GM12878 (cell line): Measurements from ENCODE around the gene PPP1R13B. TPM values are rescaled to one million over a fixed set of nuclear protein-coding genes. Genes with fewer than 3 reads are reported as not detected.

Experiments
- ATAC-seq: fragments of 200-7000 bp; cut with Tn5 transposase; 3 replicates; pipeline ENCODE4 v1.9.1; 2020; ENCODE audit warnings: mild to moderate bottlenecking, moderate library complexity
- BruUV-seq: library from RNA; stranded (reverse); fragments of 400-500 nt; replicated peaks from 2 replicates; lab custom pipeline; 2021; lab: Mats Ljungman, UMichigan
- CTCF ChIA-PET: fragments of 300-600 bp; sonication (Branson Sonifier 250); formaldehyde crosslinking; extraction: SDS; loops from one replicate; lab custom pipeline; 2021; ENCODE audit warnings: inconsistent platforms; lab: Yijun Ruan, JAX
- POLR2A ChIA-PET: fragments of 350-600 bp; formaldehyde crosslinking; extraction: SDS; loops from one replicate; lab custom pipeline; 2021; ENCODE audit warnings: inconsistent platforms; lab: Charles Lee
- RAD21 ChIA-PET: fragments of 300-600 bp; sonication (Branson Sonifier 250); formaldehyde crosslinking; loops from one replicate; lab custom pipeline; 2023; ENCODE audit warnings: antibody characterized with exemption; ENCODE audit not compliant: unreplicated experiment; lab: Charles Lee
- SMC1A ChIA-PET: fragments of 300-600 bp; sonication (Branson Sonifier 250); formaldehyde crosslinking; loops from one replicate; lab custom pipeline; 2023; ENCODE audit not compliant: unreplicated experiment, uncharacterized antibody; lab: Charles Lee
- DNase-seq: peaks from one replicate; pipeline ENCODE4 v3.0.0-alpha.2; 2011; ENCODE audit warnings: low read depth, low spot score
- FAIRE-seq: peaks from 3 replicates; lab custom pipeline; 2011; peaks lifted over from hg19 to GRCh38; lab: Jason Lieb, UNC
- H2AFZ ChIP-seq: 2 replicates; pipeline ENCODE4 v1.6.0; 2011; ENCODE audit warnings: low read depth, low read length, control low read depth; ENCODE audit not compliant: control insufficient read depth
- H3K27ac ChIP-seq: 2 replicates; pipeline ENCODE4 v1.5.1; 2011; ENCODE audit warnings: control low read depth; ENCODE audit not compliant: control insufficient read depth, insufficient read depth
- H3K27me3 ChIP-seq, 2 experiments: replicated peaks in 1 of 2; 2 replicates each; pipeline versions ENCODE4 v1.6.0 to v1.6.1; 2011; ENCODE audit warnings: low read length in 1 of 2; ENCODE audit not compliant: control insufficient read depth in 2 of 2, insufficient read depth in 2 of 2
- H3K36me3 ChIP-seq, 2 experiments: 2 replicates each; pipeline ENCODE4 v1.5.1; 2011; ENCODE audit warnings: low read length in 1 of 2; ENCODE audit not compliant: control insufficient read depth in 2 of 2, insufficient read depth in 2 of 2
- H3K4me1 ChIP-seq: 2 replicates; pipeline ENCODE4 v1.6.1; 2011; ENCODE audit warnings: mild to moderate bottlenecking, low read length, moderate library complexity, mixed read lengths; ENCODE audit not compliant: control insufficient read depth, insufficient read depth
- H3K4me2 ChIP-seq: 2 replicates; pipeline ENCODE4 v1.6.0; 2011; ENCODE audit warnings: control low read depth; ENCODE audit not compliant: control insufficient read depth, insufficient read depth
- H3K4me3 ChIP-seq: fragments of 200-600 bp; sonication (generic); 2 replicates; pipeline ENCODE4 v1.5.1; 2016
- H3K79me2 ChIP-seq: 2 replicates; pipeline ENCODE4 v1.6.0; 2011; ENCODE audit warnings: low read length; ENCODE audit not compliant: control insufficient read depth, insufficient read depth
- H3K9ac ChIP-seq: 2 replicates; pipeline ENCODE4 v1.8.0; 2011; ENCODE audit warnings: low read length, control low read depth, mixed read lengths; ENCODE audit not compliant: control insufficient read depth, insufficient read depth
- H3K9me3 ChIP-seq: replicated peaks from 3 replicates; pipeline ENCODE4 v1.5.1; 2011; ENCODE audit warnings: mild to moderate bottlenecking, low read length; ENCODE audit not compliant: control insufficient read depth, insufficient read depth
- H4K20me1 ChIP-seq: 2 replicates; pipeline ENCODE4 v1.6.0; 2011; ENCODE audit not compliant: control insufficient read depth, insufficient read depth
- CREM ChIP-seq: IDR thresholded peaks from 2 replicates; pipeline ENCODE4 v1.6.1; 2014; ENCODE audit warnings: antibody characterized with exemption, low read depth
- ETV6 ChIP-seq, 2 experiments: fragments of 450-650 bp in 1 of 2; IDR thresholded peaks in 1 of 2; conservative IDR thresholded peaks in 1 of 2; 2 replicates each; pipeline ENCODE4 v1.6.1; 2014; ENCODE audit warnings: antibody characterized with exemption in 1 of 2, borderline replicate concordance in 1 of 2, low read depth in 1 of 2, mild to moderate bottlenecking in 1 of 2, moderate library complexity in 1 of 2
- MEF2A ChIP-seq: IDR thresholded peaks from 2 replicates; pipeline ENCODE4 v1.6.1; 2011; ENCODE audit warnings: low read depth, mild to moderate bottlenecking, low read length, moderate library complexity; ENCODE audit not compliant: insufficient read depth
- MYC ChIP-seq: IDR thresholded peaks from 2 replicates; pipeline ENCODE4 v1.6.1; 2011; ENCODE audit warnings: mild to moderate bottlenecking, low read length, moderate library complexity, inconsistent platforms; ENCODE audit not compliant: insufficient read depth, insufficient replicate concordance, insufficient read length, severe bottlenecking
- RUNX3 ChIP-seq: IDR thresholded peaks from 2 replicates; pipeline ENCODE4 v1.6.1; 2012; ENCODE audit warnings: low read length, inconsistent platforms
- WRNIP1 ChIP-seq: IDR thresholded peaks from 2 replicates; pipeline ENCODE4 v1.6.1; 2011; ENCODE audit warnings: low read depth, low read length, improper control_type of control experiment, borderline replicate concordance
- YY1 ChIP-seq: IDR thresholded peaks from 2 replicates; pipeline ENCODE4 v1.6.1; 2011; ENCODE audit warnings: low read depth, mild to moderate bottlenecking, low read length
- ZNF384 ChIP-seq: IDR thresholded peaks from 2 replicates; pipeline ENCODE4 v1.6.1; 2012; ENCODE audit warnings: low read depth, mild to moderate bottlenecking, low read length, improper control_type of control experiment, borderline replicate concordance
- ZNF622 ChIP-seq: fragments of 450-650 bp; IDR thresholded peaks from 2 replicates; pipeline ENCODE4 v1.6.1; 2017; ENCODE audit warnings: mild to moderate bottlenecking, inconsistent platforms
- WGBS: methylation state at CpG from one replicate; pipeline ENCODE4 v1.1.6; 2016; ENCODE audit warnings: low lambda C conversion rate; ENCODE audit not compliant: insufficient replicate concordance, insufficient coverage; ENCODE audit errors: missing lambda C conversion rate; 5-methylcytosine and 5-hydroxymethylcytosine counted together
- in situ Hi-C: fragments of 300-500 bp; cut with MboI; formaldehyde crosslinking; loops from 9 replicates; pipeline ENCODE4 v1.14.3; 2018; ENCODE audit warnings: mixed read lengths
- intact Hi-C: fragments of 100-400 bp; cut with micrococcal nuclease; formaldehyde crosslinking; loops from one replicate; pipeline ENCODE4 v1.14.2; 2022; ENCODE audit not compliant: unreplicated experiment
- polyA plus RNA-seq, 11 experiments: library from polyadenylated mRNA; depleted of rRNA in 4 of 11; unstranded in 6 of 11; stranded (reverse) in 5 of 11; fragments of >200 nt; fragmentation: Nextera tagmentation in 4 of 11; fragmentation: Illumina TruSeq in 1 of 11; extraction: Ambion mirVana in 4 of 11; extraction: Trizol in 1 of 11; gene quantifications; 1 replicate in 1 of 11; 2 replicates in 10 of 11; pipeline versions ENCODE4 v1.2.1 to v1.2.3, GENCODE V29; 2011 to 2016; ENCODE audit warnings: inconsistent platforms in 2 of 11, missing spikeins in 2 of 11, low read depth in 1 of 11
- total RNA-seq, 4 experiments: library from RNA; depleted of rRNA in 3 of 4; stranded (reverse); fragments of >200 nt in 3 of 4; fragmentation: Illumina TruSeq in 1 of 4; extraction: Trizol in 1 of 4; gene quantifications; 2 replicates each; pipeline versions ENCODE4 v1.2.1 to v1.2.3, GENCODE V29; 2013 to 2021
- TF ChIP-seq, protein P1 (sequence below): IDR thresholded peaks from 2 replicates; pipeline ENCODE4 v1.6.1; 2012; ENCODE audit warnings: low read depth, low read length, improper control_type of control experiment

The PPP1R13B gene
- total and polyA plus RNA-seq, 10 of the 15 experiments (the other 5 are each of a cell fraction or from before 2014, with no cell fraction given) = 0.16 to 8.1 (median 3.2) TPM

DNA sequence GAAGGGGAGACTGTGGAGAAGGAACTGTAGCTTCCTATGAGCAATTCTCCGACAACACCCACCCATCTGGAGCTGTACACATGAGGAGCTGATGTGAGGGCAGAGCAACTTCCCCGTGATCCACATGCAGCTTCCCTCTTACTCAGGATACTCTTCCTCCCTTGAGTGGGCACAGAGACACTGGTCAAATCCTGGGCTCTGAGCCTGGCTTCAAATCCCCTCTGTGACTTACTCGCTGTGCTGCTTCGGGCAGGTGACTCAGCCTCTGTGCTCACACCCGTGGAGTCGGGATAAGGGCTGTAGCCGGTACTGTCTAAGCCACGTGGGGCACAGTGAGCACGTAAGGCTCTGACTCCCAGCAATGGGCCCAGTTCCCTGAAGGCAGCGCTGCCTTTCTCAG, 100.7 kb downstream of the PPP1R13B start:
- BruUV-seq = no TSS peak
- H3K36me3 ChIP-seq = peaks cover 0 to 2% of the 10 kb centered on the region in 2 experiments; a peak in 2 of 4 replicates
- H3K27ac ChIP-seq = no peak overlapping the region
- WGBS = over 99% methylated on average over 10 of the region's 10 CpGs
- intact Hi-C loops (no loop called here), in situ Hi-C loops (no loop called here)
- H3K9me3 ChIP-seq = no peaks in the 10 kb centered on the region
- TF ChIP-seq WRNIP1 = no peak
- no peak for TF ChIP-seq MYC
- TF ChIP-seq ZNF384 = no peak
- no peak for TF ChIP-seq YY1
- TF ChIP-seq MEF2A = no peak
- no peak for TF ChIP-seq ETV6 (conservative IDR thresholded peaks at IDR 0.05 in 1 of 2, IDR thresholded peaks at IDR 0.05 in 1 of 2; ENCODE audit: borderline replicate concordance in 1 of 2, low read depth in 1 of 2)
- TF ChIP-seq ZNF622 = no peak
- no peak for TF ChIP-seq CREM
- TF ChIP-seq, protein P1, sequence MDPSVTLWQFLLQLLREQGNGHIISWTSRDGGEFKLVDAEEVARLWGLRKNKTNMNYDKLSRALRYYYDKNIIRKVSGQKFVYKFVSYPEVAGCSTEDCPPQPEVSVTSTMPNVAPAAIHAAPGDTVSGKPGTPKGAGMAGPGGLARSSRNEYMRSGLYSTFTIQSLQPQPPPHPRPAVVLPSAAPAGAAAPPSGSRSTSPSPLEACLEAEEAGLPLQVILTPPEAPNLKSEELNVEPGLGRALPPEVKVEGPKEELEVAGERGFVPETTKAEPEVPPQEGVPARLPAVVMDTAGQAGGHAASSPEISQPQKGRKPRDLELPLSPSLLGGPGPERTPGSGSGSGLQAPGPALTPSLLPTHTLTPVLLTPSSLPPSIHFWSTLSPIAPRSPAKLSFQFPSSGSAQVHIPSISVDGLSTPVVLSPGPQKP = no peak
- no peak for TF ChIP-seq RUNX3
- no peaks in the 10 kb centered on the region for H4K20me1 ChIP-seq
- H3K27me3 ChIP-seq = no peaks in the 10 kb centered on the region
- no peaks in the 10 kb centered on the region for H3K79me2 ChIP-seq
- FAIRE-seq (no peak), ATAC-seq (no peak), DNase-seq (no peak)
- no peak overlapping the region for H3K9ac ChIP-seq
- CTCF ChIA-PET = no interaction called here
- no peak overlapping the region for H3K4me3 ChIP-seq
- SMC1A ChIA-PET = no interaction called here
- POLR2A ChIA-PET = no interaction called here
- H3K4me1 ChIP-seq = no peaks in the 10 kb centered on the region
- RAD21 ChIA-PET = no interaction called here
- H2AFZ ChIP-seq = no peak overlapping the region
- no peak overlapping the region for H3K4me2 ChIP-seq
